ENCODE data around the gene MUC20. TPM values are rescaled to one million over a fixed set of nuclear protein-coding genes. Genes with fewer than 3 reads are reported as not detected.
"Not testable (repeated sequence)": the region's sequence is repeated elsewhere in the genome, so short reads cannot be mapped to it uniquely, and the experiment has no call there.

MUC20 gene
- total and polyA plus RNA-seq, 11 donors = 0.21 to 8.4 (median 3.2) TPM

GRCh38 chr3:195711813-195712534, 8.8 kb upstream of the MUC20 start:
- WGBS, 4 donors = 84 to 95% (median 88%) methylated on average over 12 of the region's 12 CpGs

GRCh38 chr3:195712535-195712910, 8.3 kb upstream of the MUC20 start:
- intact Hi-C loops (cut with DNase I); DNase-seq: not testable (repeated sequence)

More at GRCh38 chr3:195711813-195712534, 8.8 kb upstream of the MUC20 start:
- Histone ChIP-seq H3K27me3 (no peaks in the 10 kb centered on the region), H3K4me1 (no peaks in the 10 kb centered on the region), H3K9me3 (no peaks in the 10 kb centered on the region), H3K4me3 (no peak overlapping the region), H3K27ac (no peak overlapping the region), H3K36me3 (peaks cover 0 to 58% (median 46%) of the 10 kb centered on the region in 9 donors)
- TF ChIP-seq POLR2A (IDR thresholded peaks at IDR 0.05) = no peak
- TF ChIP-seq CTCF (IDR thresholded peaks at IDR 0.05) = no peak
- DNase-seq (no peak), ATAC-seq (no peak)
- intact Hi-C loops (cut with DNase I) = no loop called here

GRCh38 chr3:195713150-195713549, 7.6 kb upstream of the MUC20 start:
- ATAC-seq; H3K9me3 ChIP-seq; intact Hi-C loops (cut with DNase I); H3K4me3 ChIP-seq; H3K4me1 ChIP-seq; H3K27ac ChIP-seq; H3K27me3 ChIP-seq: not testable (repeated sequence)
- peak in 1 of 5 donors; percentile 2 for DNase-seq
- peaks cover 0 to 56% (median 44%) of the 10 kb centered on the region in 9 donors for H3K36me3 ChIP-seq
- 29 to 46% (median 35%) methylated on average over 6 to 8 of the region's 9 CpGs; no CpG with 5 or more reads in 1 of the 4 donors for WGBS, 4 donors

More at GRCh38 chr3:195712535-195712910, 8.3 kb upstream of the MUC20 start:
- not testable (repeated sequence) for H3K9me3 ChIP-seq, H3K27me3 ChIP-seq, H3K27ac ChIP-seq, H3K4me3 ChIP-seq, H3K4me1 ChIP-seq, ATAC-seq
- WGBS, 4 donors = 72 to 79% (median 75%) methylated on average over 8 of the region's 8 CpGs
- peaks cover 0 to 58% (median 46%) of the 10 kb centered on the region in 9 donors for H3K36me3 ChIP-seq

- DNase-seq = peak in 1 of 5 donors; percentile 44
Observed at GRCh38 chr3:195714380-195715011, 6.3 kb upstream of the MUC20 start.

More at GRCh38 chr3:195714380-195715011, 6.3 kb upstream of the MUC20 start:
- intact Hi-C loops (cut with DNase I) = loop anchor here in 2 of 10 donors (5.0 kb wide), 2 partner anchors 92 to 97 kb away; no protein-coding TSS in a partner anchor
- ATAC-seq = peak in 1 of 4 donors; percentile 11
- Histone ChIP-seq H3K36me3 (peaks cover 0 to 43% (median 33%) of the 10 kb centered on the region in 9 donors), H3K4me1 (no peaks in the 10 kb centered on the region), H3K27me3 (no peaks in the 10 kb centered on the region), H3K4me3 (no peak overlapping the region), H3K9me3 (no peaks in the 10 kb centered on the region), H3K27ac (no peak overlapping the region)
- no peak for TF ChIP-seq POLR2A (IDR thresholded peaks at IDR 0.05)
- no peak for TF ChIP-seq CTCF (IDR thresholded peaks at IDR 0.05)
- 82 to 88% (median 86%) methylated on average over 6 of the region's 6 CpGs for WGBS, 4 donors
